PFSK-1 (cell line): Measurements from ENCODE around the gene FAM120B.

ENCODE experiments used
- POLR2AphosphoS5 ChIP-seq: IDR thresholded peaks from 2 replicates; pipeline ENCODE4 v1.6.1; 2012; ENCODE audit warnings: low read depth, mild to moderate bottlenecking, control low read depth, low read length, moderate library complexity
- REST ChIP-seq, 2 experiments: IDR thresholded peaks; 2 replicates each; pipeline versions ENCODE4 v1.6.1 to v1.8.0; 2011 to 2012; ENCODE audit warnings: low read depth in 2 of 2, low read length in 2 of 2, control low read depth in 1 of 2, inconsistent platforms in 1 of 2, mild to moderate bottlenecking in 1 of 2, moderate library complexity in 1 of 2; ENCODE audit not compliant: insufficient read depth in 1 of 2
- SIN3A ChIP-seq: IDR thresholded peaks from 2 replicates; pipeline ENCODE4 v1.6.1; 2012; ENCODE audit warnings: mild to moderate bottlenecking, low read length, moderate library complexity, borderline replicate concordance; ENCODE audit not compliant: insufficient read depth
- TAF1 ChIP-seq: IDR thresholded peaks from 2 replicates; pipeline ENCODE4 v1.6.1; 2012; ENCODE audit warnings: low read length, control low read depth, borderline replicate concordance; ENCODE audit not compliant: insufficient read depth

- no peak for TF ChIP-seq REST (IDR thresholded peaks at IDR 0.05; ENCODE audit: insufficient read depth in 1 of 2, low read depth in 2 of 2, low read length in 2 of 2)
- TF ChIP-seq SIN3A = no peak
- no peak for TF ChIP-seq POLR2AphosphoS5
- no peak for TF ChIP-seq TAF1
Observed at GRCh38 chr6:170453586-170454511, 147.3 kb downstream of the FAM120B start.
